ENCODE data around the gene ANKRD9. TPM values are rescaled to one million over a fixed set of nuclear protein-coding genes. Genes with fewer than 3 reads are reported as not detected.
A peak's percentile ranks its signal among the peaks of the same experiment; 100 is the strongest.

The ANKRD9 gene, protein sequence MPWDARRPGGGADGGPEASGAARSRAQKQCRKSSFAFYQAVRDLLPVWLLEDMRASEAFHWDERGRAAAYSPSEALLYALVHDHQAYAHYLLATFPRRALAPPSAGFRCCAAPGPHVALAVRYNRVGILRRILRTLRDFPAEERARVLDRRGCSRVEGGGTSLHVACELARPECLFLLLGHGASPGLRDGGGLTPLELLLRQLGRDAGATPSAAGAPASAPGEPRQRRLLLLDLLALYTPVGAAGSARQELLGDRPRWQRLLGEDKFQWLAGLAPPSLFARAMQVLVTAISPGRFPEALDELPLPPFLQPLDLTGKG
- total RNA-seq, result 100 to 1,000 TPM in 1 of 3 donors, 10 to 100 TPM in 2; 75.6 to 100 (median 84.7) TPM
- long read RNA-seq, donor 1, full-length matches to known transcripts, result 231 of 287 reads
- long read RNA-seq, donor 1, partial matches to known transcripts, result 0 of 287 reads
- long read RNA-seq, donor 1, other reads (novel, unspliced or antisense), result 56 of 287 reads
- long read RNA-seq, donor 2, partial matches to known transcripts, result 2 of 7 reads
- long read RNA-seq, donor 2, other reads (novel, unspliced or antisense), result 0 of 7 reads

DNA sequence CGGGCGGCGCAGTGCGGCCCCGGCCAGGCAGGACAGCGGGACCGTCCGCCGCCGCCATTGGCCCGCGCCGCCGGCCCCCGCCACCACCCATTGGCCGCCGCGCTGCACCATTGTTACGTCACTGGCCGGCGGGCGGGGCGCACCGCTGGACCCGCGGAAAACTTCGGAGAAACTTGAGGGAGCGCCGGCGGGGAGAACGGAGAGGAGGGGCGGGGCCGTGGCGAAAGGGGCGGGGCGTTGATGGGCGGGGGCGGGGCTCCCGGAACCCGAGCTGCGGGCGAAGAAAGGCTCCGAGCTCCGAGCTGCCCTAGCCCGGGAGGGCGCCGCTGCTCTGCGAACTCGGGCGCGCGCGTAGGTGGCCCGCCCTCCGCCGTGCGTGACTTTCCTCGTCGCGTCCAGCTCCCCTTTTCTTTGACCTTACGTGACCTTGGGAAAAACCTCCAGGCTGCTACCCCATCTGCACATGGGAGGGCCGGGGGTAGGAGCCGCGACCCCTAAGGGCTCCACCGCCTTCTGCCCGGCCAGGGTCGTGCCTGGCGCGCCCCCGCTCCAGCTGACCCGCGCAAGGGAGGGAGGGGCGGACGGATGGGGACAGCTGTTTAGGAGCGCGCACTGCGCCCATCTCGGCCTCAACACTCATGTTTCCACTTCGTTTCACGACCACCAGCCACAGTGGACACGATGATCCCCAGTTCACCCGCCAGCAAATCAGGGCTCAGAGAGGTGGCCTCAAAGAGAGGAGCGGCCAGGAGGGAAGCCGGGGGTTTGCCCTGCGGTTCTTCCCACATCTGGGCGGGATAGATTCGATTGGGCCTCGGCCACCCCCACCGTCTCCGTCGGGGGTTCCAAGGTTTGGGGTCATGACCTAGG is at the start of gene ANKRD9:
Gene ANKRD9, minus strand, starts transcription at position 31 of the 870 bp plus-strand sequence. CDS start 1,887 bp downstream, outside the sequence.
- TF ChIP-seq CTCF (IDR thresholded peaks at IDR 0.05), result no peak
- no peaks in the 10 kb centered on the region for H3K9me3 ChIP-seq
- DNase-seq (peak; percentile 95 to 97 (median 97)), ATAC-seq (peak; percentile 77)
- peaks cover 26% of the 10 kb centered on the region for H3K4me1 ChIP-seq (ENCODE audit: low read depth)
- intact Hi-C loops (cut with DNase I, micrococcal nuclease), result loop anchor here in 1 of 2 donors (10.0 kb wide), 1 partner anchor 65 kb away; no protein-coding TSS in a partner anchor
- H3K36me3 ChIP-seq (ENCODE audit: low read depth), result no peaks in the 10 kb centered on the region
- peak within 1 kb of the TSS; percentile 33 for H3K4me3 ChIP-seq

DNA sequence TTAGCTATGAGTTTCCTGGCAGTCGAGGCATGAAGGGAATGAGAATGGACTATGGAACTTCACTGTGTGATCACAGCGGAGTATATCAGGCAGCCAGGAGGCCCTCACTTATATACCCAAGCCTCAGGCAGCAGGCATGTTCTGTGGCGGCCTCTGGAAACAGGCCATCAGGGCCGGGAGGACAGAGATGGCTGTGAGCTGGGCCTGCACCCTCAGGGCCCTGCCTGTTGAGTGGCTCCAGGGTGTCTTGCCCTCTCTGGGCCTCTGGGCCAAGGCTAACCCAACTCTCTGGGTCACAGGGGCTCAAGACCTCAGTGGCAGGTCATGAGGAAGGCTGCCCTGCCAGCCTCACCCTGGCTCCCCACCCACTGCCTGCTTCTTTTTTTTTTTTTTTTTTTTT is 49.0 kb upstream of the ANKRD9 start:
- H3K9me3 ChIP-seq, result no peaks in the 10 kb centered on the region
- H3K4me3 ChIP-seq, result no peak overlapping the region
- H3K4me1 ChIP-seq (ENCODE audit: low read depth), result no peaks in the 10 kb centered on the region
- H3K36me3 ChIP-seq (ENCODE audit: low read depth), result no peaks in the 10 kb centered on the region
- TF ChIP-seq CTCF (IDR thresholded peaks at IDR 0.05), result no peak
- no peak for DNase-seq
- intact Hi-C loops (cut with DNase I, micrococcal nuclease), result no loop called here
- ATAC-seq, result no peak

DNA sequence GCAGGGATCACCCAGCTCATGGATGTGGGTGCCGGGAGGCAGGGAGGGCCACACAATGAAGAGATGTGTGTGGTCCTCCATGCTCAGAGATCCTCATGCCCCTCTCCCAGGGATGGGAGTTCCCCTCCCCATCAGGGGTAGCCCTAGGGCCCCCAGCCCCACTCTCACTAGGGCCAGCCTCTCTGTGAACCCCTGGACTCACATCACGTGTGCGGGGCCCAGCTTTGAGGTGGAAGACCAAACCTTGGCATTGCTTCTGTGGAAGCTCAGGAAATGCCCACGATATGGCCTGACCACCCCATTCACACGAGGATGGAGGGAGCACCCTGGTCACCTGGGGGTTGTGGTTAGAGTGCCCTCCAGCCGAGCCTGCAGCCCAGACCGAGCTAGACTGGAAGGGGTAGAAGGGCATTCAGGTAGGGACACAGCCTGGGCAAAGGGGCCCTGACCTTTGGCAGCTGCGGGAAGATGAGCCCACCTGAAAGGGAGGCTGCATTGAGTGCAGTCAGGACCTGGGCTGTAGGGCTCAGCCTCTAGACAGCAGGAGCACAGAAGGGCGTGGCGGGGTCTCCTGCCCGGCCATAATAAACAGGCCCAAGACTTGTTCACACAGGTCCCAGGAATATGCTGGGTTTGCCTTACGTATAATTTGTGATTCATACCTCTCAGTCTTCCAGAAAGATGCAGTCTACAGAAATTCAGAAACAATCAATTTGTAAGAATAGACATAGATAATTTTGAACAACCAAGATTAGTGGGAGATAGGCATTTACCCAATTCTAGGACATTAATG is 48.1 kb upstream of the ANKRD9 start:
- ATAC-seq (no peak), DNase-seq (no peak)
- Histone ChIP-seq H3K36me3 (ENCODE audit: low read depth) (no peaks in the 10 kb centered on the region), H3K4me1 (ENCODE audit: low read depth) (peaks cover 4% of the 10 kb centered on the region), H3K4me3 (no peak overlapping the region), H3K9me3 (no peaks in the 10 kb centered on the region)
- intact Hi-C loops (cut with DNase I, micrococcal nuclease), result no loop called here
- no peak for TF ChIP-seq CTCF (IDR thresholded peaks at IDR 0.05)

GRCh38 chr14:102556098-102556677 is 46.6 kb upstream of the ANKRD9 start:
- ATAC-seq, result no peak
- no peaks in the 10 kb centered on the region for H3K36me3 ChIP-seq (ENCODE audit: low read depth)
- no peak overlapping the region for H3K4me3 ChIP-seq

More at GRCh38 chr14:102556098-102556677, 46.6 kb upstream of the ANKRD9 start:
- intact Hi-C loops (cut with DNase I, micrococcal nuclease), result no loop called here
- DNase-seq, result no peak
- no peak for TF ChIP-seq CTCF (IDR thresholded peaks at IDR 0.05)
- Histone ChIP-seq H3K9me3 (no peaks in the 10 kb centered on the region), H3K4me1 (ENCODE audit: low read depth) (peaks cover 10% of the 10 kb centered on the region)
